ENCODE measurements around the gene HS3ST5.

HS3ST5 gene

DNA sequence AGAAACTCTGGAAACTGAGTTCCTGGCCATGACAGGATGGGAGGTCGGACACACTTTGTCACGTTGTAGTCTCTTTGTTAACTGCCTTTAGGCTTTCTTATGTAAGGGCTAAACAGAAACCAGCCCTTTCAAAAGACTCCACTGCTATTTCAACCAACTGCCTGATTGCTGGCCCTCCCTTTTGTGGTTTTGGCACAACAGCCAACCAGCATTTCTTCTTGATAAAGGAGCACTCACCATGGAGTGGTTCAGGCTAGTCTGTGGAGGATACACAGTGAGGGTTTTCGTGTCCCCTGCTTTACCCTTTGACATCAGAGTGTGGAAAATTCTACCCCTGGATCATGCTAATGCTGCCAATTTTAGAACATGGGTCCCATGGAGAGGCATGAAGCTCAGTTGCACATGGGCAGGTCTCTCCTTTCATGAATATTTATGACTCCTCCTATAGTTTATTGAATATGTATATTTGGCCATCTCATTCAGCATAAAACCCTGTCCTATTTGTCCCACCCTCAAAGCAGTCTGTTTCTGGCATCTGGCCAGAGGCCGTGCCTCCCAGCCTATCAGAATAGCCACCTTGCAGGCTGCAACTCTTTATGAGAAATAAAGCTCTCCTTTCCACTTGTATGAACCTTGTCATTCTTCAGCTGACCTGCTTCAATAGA lies 148.3 kb downstream of the HS3ST5 start:
- no peak for DNase-seq (ENCODE audit: low spot score)

DNA sequence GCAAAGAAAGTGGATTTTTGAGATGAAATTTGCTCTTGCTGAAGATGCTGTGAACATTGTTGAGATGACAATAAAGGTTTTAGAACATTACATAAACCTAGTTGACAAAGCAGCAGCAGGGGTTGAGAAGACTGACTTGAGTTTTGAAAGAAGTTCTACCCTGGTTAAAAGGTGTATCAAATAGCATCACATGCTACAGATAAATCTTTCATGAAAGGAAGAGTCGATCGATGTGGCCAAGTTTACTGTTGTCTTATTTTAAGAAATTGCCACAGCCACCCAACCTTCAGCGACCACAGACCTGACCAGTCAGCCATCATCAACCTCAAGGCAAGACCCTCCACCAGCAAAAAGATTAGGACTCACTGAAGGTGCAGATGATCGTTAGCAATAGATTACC lies 155.3 kb downstream of the HS3ST5 start:
- DNase-seq (ENCODE audit: low spot score) = no peak

DNA sequence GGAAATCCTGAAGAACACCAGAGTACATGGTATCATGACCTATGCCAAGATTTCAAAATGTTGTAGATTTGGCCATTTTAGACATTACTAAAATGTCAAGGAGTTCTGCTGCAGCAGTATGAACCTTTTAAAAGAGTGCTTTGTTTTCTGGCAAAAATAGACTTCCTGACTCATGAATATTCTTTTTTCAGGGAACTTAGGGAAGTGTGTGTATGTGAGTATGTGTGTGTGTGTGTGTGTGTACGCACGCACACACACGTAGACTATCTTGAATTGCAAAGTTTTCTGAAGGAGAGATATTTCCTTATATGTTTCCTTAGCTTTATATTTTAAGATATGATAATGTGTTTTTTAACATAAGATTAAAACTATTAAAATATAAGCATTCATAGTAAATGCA lies 161.2 kb downstream of the HS3ST5 start:
- DNase-seq (ENCODE audit: low spot score) = no peak

DNA sequence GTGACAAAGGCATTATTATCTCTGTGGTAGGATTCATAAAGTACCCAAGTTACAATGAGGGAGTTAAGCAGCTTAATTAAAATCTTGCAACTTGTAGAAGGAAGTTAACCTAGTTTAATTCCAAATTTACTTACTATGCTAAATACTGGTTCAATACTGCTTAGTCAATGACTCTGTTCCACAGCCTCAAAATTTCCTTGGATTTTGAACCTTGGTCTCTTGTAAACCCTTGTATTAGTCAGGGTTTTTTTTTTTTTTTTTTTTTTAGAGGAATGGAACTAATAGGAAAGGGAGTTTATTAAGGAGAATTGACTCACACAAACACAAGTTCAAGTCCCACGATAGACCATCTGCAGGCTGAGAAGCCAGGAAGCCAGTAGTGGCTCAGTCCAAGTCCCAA lies 163.4 kb downstream of the HS3ST5 start:
- no peak for DNase-seq (ENCODE audit: low spot score)

DNA sequence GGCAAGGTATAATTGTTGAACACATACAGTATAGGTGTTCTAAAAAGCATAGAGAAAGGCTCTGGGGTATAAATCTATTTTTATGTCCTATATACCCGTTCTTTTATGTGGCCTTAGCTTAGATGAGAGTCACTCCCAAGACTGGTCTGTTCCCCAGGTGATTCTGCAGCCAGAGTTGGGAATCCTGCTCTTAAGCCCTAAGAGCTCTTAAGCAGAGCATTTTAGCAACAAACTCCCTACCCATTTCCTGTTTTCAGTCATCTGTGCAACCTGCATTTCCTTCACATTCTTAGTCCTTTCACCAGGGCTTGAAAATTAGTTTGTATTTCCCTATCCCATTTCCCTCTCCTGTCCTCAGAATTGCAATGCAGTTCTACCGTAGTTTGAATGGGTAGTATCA lies 166.1 kb downstream of the HS3ST5 start:
- no peak for DNase-seq (ENCODE audit: low spot score)

DNA sequence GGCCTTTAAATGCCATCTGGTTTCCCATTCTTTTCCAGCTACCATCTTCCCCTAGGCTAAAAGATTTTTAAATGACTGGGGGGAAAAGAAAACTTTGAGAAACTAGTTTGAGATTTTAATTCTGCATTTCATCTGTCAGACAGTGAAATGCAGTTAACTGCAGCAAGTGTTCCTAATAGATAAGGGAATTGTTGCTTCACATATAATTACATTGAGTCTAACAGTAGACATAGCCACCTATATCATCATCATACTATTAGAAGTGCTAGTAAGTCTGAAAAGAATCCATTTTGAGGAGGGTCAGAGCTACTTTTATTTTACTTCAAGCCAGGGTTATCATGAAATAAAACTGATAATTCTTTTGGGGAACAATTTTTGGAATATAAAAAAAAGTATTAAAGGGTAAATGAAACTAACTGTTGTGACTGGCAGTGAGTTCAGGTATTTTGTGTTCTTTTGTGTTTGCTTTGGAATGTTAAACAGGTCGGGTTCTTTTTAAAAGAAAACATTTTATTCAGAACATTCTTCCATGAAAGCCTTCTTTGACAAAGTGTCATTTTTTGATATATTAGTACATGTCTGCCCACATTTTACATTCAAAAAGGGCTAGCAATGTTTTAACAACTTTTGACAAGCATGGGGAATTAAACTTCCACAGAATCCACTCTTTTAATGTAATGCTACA lies 170.1 kb downstream of the HS3ST5 start:
- DNase-seq (ENCODE audit: low spot score) = no peak

DNA sequence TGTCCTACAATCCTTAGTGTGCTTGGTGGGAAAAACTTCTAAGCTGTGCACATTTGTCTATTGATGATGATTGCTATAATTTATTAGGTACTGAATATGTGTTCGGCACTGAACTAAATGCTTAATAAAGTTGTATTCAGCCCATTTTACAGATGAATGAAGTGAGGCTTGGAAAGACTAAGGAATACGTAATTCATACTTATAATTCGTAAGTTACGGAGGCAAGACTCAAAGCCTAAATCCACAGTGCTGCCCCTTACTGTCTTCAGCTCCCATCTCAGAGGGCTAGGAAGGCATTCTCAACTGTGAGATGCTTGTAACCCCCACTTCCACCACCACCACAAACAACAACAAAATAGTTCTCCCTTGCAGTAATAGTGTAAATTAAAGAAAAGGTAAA lies 171.3 kb downstream of the HS3ST5 start:
- no peak for DNase-seq (ENCODE audit: low spot score)

DNA sequence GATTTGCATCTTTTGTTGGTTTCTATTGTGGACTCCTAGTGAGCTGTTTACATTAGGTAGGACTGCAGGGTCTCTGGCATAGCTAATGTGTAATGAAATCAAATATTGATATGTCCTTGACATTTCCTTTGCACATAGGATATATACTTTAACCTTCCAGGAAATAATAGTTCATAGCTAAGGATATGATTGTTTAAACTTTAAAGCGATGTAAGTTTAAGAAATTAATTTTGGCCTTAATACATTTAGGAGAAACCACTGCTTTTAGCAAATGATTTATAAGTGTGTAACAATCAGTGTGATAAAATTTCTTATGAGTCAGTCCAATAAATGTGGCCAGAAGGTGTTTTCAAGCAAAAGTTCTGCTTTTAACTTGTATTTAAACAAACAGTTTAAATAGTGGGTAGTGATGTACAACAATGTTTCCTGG lies 171.8 kb downstream of the HS3ST5 start:
- no peak for DNase-seq (ENCODE audit: low spot score)

DNA sequence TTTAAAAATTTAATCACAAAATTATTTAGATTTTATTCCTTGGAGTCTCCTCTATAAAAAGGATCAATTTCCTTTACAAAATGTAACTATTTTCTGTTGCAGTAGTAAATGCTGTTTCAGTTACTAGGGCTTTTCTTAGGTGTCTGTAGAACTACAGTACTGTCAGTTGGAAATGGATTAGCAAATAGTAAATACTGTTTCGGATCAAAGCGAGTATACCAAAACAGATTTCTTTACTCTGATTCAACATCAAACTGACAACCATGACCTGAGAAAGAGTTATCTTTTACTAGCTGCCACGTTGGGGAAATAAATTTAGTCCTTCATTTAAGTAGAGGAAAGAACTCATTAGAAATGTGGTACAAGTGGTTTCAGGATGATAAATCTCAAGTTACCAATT lies 172.5 kb downstream of the HS3ST5 start:
- no peak for DNase-seq (ENCODE audit: low spot score)

DNA sequence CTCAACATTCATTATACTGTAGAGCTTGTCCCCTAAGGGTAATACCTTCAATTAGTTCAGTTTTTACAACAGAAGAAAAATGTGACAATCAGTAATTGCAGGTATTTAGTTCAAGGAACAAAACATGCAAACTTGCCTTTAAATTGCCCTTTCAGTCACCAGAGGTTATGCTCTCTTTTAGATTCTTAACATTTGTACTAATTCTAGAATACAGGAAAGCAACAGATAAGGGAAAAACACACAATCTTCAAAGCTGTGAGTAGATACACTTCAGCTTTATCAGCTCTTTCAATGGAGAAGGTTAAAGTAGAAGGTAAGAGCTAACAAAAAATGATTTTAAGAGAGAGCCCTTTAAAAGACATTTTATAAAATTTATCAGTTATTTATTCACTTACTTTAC lies 173.1 kb downstream of the HS3ST5 start:
- DNase-seq (ENCODE audit: low spot score) = no peak

DNA sequence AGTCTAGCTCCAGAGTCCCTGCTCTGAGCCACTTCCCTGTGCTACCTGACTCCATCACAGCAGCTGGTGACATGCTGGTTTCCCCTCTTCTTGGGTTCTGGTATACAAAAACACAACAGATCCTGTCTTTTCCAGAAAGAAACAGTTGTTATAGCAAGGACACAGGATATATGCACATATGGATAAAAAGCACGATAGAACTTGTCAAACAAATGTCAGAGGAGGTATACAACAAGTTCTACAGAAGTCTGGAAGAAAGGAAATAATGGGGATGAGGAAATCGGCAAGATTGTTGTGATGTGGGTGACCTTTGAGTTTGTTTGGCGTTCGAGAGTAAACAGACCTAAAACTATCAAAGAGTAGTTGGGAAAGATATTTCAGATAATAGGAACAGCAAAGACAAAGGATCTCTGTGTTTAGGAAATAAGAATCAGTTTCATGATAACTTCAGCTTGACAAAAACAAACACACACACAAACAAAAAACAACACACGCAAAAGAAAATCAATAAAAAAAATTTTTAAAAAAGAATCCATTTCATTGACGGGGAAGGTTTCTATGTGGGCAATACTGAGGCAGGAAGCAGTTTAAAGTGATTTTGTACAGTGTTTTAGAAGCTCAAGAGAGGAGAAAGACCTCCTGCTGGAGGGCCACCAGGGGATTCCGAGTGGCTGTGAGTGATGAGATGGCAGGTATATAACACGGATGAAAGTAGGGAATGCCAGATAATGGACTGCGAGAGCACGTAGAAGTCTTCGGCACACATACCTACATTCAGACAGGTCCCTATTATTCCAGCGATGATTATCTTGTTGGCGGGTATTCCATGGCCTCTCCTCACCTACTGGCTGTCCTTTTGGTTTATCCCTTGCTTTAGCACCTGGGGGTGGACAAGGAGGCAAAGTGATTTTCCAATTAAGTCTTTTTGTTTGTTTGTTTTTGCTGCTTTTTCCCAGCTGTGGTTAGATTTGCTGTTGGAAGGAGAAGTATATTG lies 174.9 kb downstream of the HS3ST5 start:
- no peak for DNase-seq (ENCODE audit: low spot score)

DNA sequence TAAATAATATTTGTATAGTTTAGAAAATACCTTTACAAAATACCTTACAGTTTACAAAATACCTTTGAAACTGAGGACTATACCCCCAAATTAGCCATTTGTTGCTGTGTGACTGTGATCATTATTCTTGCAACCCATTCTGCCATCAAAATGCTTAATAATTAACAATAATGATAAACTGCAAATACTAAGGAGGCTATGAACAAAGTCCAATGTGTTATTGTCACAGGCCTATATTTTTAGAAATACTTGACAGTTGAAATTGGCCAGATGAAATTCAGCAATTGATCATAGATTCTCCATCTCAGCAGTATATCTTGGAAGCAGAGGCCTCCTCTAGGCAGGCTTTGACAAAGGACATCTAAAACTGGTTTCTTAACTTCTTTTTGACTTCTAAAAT lies 178.6 kb downstream of the HS3ST5 start:
- no peak for DNase-seq (ENCODE audit: low spot score)

DNA sequence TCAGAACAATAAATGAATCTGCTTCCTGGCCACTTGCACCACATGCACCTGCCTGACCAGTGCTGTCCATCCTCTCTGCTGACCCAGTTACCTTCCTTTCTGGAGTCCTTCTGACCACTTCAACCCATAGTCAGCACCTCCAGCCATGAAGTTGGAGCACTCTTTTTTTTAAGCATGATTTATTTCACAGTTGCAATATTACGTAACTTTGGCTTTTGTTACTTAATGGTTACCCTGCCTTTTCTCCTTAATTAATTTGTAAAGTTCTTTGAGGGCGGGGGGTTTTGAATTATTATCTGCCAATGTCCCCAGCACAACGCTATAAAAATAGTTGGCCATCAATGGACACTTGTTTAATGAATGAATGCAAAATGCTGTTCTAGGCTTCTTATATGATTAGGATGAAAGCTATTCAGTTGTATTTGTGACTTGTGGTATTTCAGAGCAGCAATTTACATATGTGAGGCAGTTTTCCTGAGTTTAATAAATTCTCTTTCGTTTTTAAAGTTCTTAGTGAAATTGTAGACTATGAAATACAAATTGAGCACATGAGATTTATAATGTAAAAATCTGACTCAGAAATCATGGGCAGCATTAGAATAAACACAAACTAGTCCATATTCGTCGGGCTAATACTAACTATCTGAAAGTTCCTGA lies 180.0 kb downstream of the HS3ST5 start:
- no peak for DNase-seq (ENCODE audit: low spot score)

DNA sequence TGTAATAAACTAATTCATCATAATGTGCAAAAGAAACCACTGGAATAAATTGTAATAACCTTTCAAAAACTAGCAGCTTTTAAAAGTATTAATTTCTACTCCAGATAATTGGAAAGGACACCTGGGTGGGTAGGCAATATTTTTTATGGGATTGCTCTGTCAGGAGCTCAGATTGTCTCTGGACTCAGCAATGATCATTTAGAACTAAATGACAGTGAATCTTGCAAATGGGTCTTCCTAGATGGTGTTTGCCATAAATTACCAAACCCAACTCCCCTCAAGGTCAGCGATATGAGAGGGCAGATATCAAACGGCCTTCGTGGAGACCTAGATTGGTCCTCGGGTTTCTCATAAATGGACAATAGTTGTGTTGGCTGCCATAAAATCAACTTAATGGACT lies 181.9 kb downstream of the HS3ST5 start:
- no peak for DNase-seq (ENCODE audit: low spot score)

DNA sequence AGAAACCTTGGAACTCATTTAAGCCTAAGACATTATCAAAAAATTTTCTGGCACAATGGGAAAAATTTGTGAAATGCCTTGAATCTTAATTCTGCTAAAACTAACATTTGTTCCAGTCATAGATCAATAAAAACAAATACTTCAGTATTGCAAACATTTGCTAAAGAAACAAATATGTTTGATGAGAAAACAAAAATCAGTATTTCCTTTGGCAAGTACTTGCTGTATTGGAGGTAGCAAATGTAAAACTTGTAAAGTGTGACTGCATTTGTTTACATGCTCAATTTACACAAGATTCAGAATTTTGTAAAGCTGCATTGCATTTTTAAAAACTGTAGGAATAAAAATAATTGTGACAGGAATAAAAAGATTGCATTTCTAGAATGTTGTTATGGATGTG lies 183.1 kb downstream of the HS3ST5 start:
- no peak for DNase-seq (ENCODE audit: low spot score)

DNA sequence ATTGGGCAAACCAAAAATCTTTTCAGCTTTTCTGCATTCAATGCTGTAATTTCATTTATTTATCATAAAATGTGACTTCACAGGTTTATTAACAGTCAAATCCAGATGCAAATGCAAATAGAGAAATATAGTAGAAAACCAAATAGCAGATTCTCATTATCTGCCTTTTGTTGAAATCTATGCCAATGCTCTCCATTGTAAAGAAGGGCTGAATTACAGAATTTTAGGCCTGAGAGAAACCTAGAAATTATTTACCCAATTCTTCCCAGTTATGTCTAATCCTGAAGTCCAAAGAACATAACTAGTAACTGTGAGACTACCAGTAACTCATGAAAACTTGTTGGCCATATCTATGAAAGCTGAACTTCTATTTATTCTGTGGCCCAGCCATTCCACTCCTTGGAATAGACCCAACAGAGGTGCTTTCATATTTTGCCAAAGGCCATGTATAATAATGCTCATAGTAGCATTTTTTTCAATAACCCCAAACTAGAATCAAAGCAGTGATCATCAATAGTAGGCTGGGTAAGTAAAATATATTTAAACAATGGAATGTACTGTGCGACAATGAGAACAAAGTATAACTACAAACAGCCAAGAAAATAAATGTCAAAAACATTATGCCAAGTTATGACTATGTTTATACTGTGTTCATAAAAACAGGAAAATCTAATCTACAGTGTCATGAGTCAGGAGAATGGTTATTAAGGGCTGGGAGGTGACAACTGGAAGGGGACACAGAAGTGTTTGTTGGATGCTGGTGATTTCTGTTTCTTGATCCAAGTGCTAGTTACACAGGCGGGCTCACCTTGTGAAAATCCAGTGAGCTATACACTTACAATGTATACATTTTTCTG lies 183.8 kb downstream of the HS3ST5 start:
- DNase-seq (ENCODE audit: low spot score) = no peak

DNA sequence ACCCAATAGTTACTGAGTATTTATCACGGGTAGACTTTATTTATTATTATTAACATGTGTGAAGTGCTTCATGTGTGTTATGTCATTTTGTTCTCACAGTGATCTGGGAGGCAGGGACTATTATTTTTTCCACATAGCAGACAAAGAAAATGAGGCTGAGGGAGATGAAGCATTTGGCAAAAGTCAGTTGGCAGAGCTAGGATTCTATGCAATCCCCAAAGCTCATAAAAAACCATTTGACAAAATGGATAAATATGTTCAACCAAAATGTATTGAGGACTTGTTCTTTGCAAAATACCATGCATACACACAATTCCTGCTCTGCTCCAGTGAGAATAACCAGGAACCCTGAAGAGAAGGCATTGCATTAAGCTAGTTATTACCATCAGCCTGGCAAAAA lies 184.4 kb downstream of the HS3ST5 start:
- DNase-seq (ENCODE audit: low spot score) = no peak

DNA sequence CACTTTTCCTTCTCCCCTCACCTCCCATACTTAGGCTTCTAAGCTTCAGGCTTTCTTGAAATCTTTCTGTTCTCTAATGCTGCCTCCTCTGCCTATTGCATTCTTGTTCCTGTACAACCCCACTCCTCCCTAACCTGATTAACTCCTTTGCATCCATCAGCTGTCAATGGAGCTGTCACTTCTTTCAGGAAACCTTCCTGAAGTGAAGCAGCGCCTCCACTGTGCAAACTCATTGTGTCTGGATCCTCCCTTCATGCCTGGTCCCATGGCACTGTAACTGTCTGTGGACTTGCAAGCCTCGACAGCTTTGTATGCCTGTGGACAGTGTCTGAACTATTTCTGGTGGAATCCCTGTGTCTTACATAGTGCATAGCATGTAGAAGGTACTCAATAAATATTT lies 185.0 kb downstream of the HS3ST5 start:
- DNase-seq (ENCODE audit: low spot score) = no peak

DNA sequence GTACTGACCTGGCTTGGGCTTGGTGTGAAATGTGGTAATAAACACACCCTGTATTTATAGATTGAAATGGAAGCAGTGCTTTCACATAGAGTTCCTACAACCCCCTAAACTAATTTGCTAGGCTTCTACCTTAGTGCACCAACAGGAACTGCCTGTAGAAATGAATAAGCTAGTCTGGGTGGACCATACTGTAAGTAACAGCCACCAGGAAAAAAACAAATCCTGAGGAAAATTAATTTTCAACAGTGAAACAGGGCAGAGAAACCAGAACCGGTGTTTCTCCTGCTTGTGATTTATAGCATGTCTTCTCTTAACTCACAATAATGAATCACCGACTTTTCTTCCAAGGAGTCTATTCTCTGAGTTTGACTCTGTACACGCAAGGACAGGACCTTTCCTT lies 187.1 kb downstream of the HS3ST5 start:
- DNase-seq (ENCODE audit: low spot score) = no peak

DNA sequence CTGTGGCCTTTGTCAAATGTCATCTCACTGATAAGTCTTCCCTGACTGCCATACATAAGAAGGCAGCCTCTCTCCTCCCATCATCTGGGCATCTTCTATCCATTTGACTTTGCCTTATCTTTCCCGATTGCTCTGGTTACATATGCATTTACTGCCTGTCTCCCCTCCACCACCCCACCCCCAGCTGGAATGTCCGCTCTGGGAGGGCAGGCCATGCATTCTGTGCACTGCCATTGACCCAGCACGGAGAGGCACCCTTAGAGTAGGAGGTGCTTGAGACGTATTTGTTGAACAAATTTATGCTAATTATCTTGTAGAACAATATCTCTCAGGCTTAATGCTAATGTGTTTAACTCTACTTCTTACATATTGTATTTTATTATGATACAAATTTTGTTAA lies 188.0 kb downstream of the HS3ST5 start:
- DNase-seq (ENCODE audit: low spot score) = no peak

DNA sequence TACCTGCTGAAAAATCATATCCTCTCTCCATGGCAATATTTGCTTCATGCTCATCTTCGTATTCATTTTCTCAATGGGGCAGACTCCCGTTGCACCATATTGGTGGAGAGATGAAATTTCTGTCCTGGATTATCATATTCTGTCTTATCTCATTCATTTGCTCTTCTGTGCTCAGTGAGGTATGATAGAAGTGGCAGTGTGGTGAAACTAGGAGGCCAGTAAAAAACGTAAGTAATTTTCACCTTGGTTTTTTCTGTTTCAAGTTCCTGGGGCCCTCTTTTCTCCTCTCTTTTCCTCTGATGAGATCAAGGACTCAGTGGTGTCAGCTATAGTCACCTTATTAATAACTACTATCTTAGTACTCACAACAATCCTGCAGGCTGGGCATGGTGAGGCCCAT lies 189.4 kb downstream of the HS3ST5 start:
- DNase-seq (ENCODE audit: low spot score) = no peak

Data from NAMALWA (cell line).